ENCODE results near the gene PER2.
A peak's percentile ranks its signal among the peaks of the same experiment; 100 is the strongest.
"Not testable (repeated sequence)": the region's sequence is repeated elsewhere in the genome, so short reads cannot be mapped to it uniquely, and the experiment has no call there.

Gene PER2

GRCh38 chr2:238287737-238288649 is at the start of gene PER2:
Gene PER2 (minus strand): TSS chr2:238288610. CDS start chr2:238277936, 10,674 bp downstream.
- DNase-seq (ENCODE audit: low read depth) = peak; percentile 22

- no peak for DNase-seq (ENCODE audit: low read depth)
These were observed 49.4 kb upstream of the PER2 start for GRCh38 chr2:238337846-238338245.

- no peak for DNase-seq (ENCODE audit: low read depth)
These were observed 48.5 kb upstream of the PER2 start for GRCh38 chr2:238336793-238337444.

- DNase-seq (ENCODE audit: low read depth) = no peak
These were observed 47.7 kb upstream of the PER2 start for GRCh38 chr2:238336151-238336550.

GRCh38 chr2:238335591-238335990 is 47.2 kb upstream of the PER2 start:
- not testable (repeated sequence) for DNase-seq (ENCODE audit: low read depth)

GRCh38 chr2:238334885-238335284 is 46.5 kb upstream of the PER2 start:
- DNase-seq (ENCODE audit: low read depth) = no peak

- no peak for DNase-seq (ENCODE audit: low read depth)
These were observed 43.5 kb upstream of the PER2 start for GRCh38 chr2:238331916-238332315.

- DNase-seq (ENCODE audit: low read depth) = no peak
These were observed 42.0 kb upstream of the PER2 start for GRCh38 chr2:238330391-238330790.

- DNase-seq (ENCODE audit: low read depth) = no peak
These were observed 39.3 kb upstream of the PER2 start for GRCh38 chr2:238327751-238328150.

GRCh38 chr2:238326801-238327365 is 38.5 kb upstream of the PER2 start:
- DNase-seq (ENCODE audit: low read depth) = no peak

GRCh38 chr2:238325694-238326093 is 37.3 kb upstream of the PER2 start:
- DNase-seq (ENCODE audit: low read depth) = no peak

GRCh38 chr2:238324248-238324647 is 35.8 kb upstream of the PER2 start:
- DNase-seq (ENCODE audit: low read depth) = not testable (repeated sequence)

GRCh38 chr2:238322001-238322411 is 33.6 kb upstream of the PER2 start:
- DNase-seq (ENCODE audit: low read depth) = no peak

- no peak for DNase-seq (ENCODE audit: low read depth)
These were observed 33.1 kb upstream of the PER2 start for GRCh38 chr2:238321467-238321866.

- peak; percentile 5 for DNase-seq (ENCODE audit: low read depth)
These were observed 32.4 kb upstream of the PER2 start for GRCh38 chr2:238320648-238321281.

GRCh38 chr2:238320246-238320647 is 31.8 kb upstream of the PER2 start, which contains the start of gene TRAF3IP1:
Gene TRAF3IP1 (plus strand): TSS chr2:238320518. CDS start chr2:238320663, 145 bp downstream.
- peak; percentile 75 for DNase-seq (ENCODE audit: low read depth)

- no peak for DNase-seq (ENCODE audit: low read depth)
These were observed 26.7 kb upstream of the PER2 start for GRCh38 chr2:238315031-238315595.

- DNase-seq (ENCODE audit: low read depth) = no peak
These were observed 26.2 kb upstream of the PER2 start for GRCh38 chr2:238314576-238314975.

GRCh38 chr2:238313991-238314350 is 25.6 kb upstream of the PER2 start:
- no peak for DNase-seq (ENCODE audit: low read depth)

GRCh38 chr2:238313289-238313990 is 25.0 kb upstream of the PER2 start:
- no peak for DNase-seq (ENCODE audit: low read depth)

- not testable (repeated sequence) for DNase-seq (ENCODE audit: low read depth)
These were observed 22.3 kb upstream of the PER2 start for GRCh38 chr2:238310721-238311120.

Data from activated gamma-delta T cell treated with anti-CD3 and anti-CD28 coated beads, Interleukin-2, amount 50 U/mL, for 16 hours (primary cell).